ACC112 (cell line): Measurements from ENCODE around the gene RAB31.

ENCODE experiments used
- H2AFZ ChIP-seq: fragments of 200-600 bp; sonication (generic); one replicate; pipeline ENCODE4 v1.6.0; 2017; ENCODE audit warnings: antibody characterized with exemption, low read length; ENCODE audit not compliant: unreplicated experiment
- H3K27ac ChIP-seq: fragments of 200-600 bp; sonication (generic); 2 replicates; pipeline ENCODE4 v1.5.1; 2014; ENCODE audit warnings: low read depth, mild to moderate bottlenecking, antibody characterized with exemption, low read length, moderate library complexity
- H3K27me3 ChIP-seq: fragments of 200-600 bp; sonication (generic); 2 replicates; pipeline ENCODE4 v1.6.1; 2014; ENCODE audit warnings: mild to moderate bottlenecking, antibody characterized with exemption, low read length, moderate library complexity, mixed read lengths; ENCODE audit not compliant: insufficient read depth
- H3K36me3 ChIP-seq: fragments of 200-600 bp; sonication (generic); 2 replicates; pipeline ENCODE4 v1.6.1; 2016; ENCODE audit warnings: mild to moderate bottlenecking, antibody characterized with exemption, low read length, moderate library complexity, mixed read lengths; ENCODE audit not compliant: insufficient read depth
- H3K4me1 ChIP-seq: fragments of 200-600 bp; sonication (generic); one replicate; pipeline ENCODE4 v1.6.1; 2016; ENCODE audit warnings: low read length, mixed read lengths; ENCODE audit not compliant: insufficient read depth, unreplicated experiment, control insufficient read depth
- H3K4me3 ChIP-seq: fragments of 200-600 bp; sonication (generic); 2 replicates; pipeline ENCODE4 v1.5.1; 2014; ENCODE audit warnings: mild to moderate bottlenecking, low read depth, low read length
- H3K79me2 ChIP-seq: fragments of 200-600 bp; sonication (generic); one replicate; pipeline ENCODE4 v1.6.0; 2016; ENCODE audit warnings: low read length; ENCODE audit not compliant: control insufficient read depth, unreplicated experiment, insufficient read depth

RAB31 gene

GRCh38 chr18:9694174-9694573, 13.9 kb upstream of the RAB31 start:
- Histone ChIP-seq H3K4me1 (peaks cover 7% of the 10 kb centered on the region), H3K4me3 (no peak overlapping the region), H2AFZ (no peak overlapping the region), H3K79me2 (no peaks in the 10 kb centered on the region), H3K27me3 (no peaks in the 10 kb centered on the region), H3K27ac (no peak overlapping the region), H3K36me3 (no peaks in the 10 kb centered on the region)

GRCh38 chr18:9694952-9695495, 13.1 kb upstream of the RAB31 start:
- Histone ChIP-seq H3K27me3 (no peaks in the 10 kb centered on the region), H3K27ac (no peak overlapping the region), H2AFZ (no peak overlapping the region), H3K4me3 (no peak overlapping the region), H3K4me1 (peaks cover 7% of the 10 kb centered on the region), H3K36me3 (no peaks in the 10 kb centered on the region), H3K79me2 (no peaks in the 10 kb centered on the region)

GRCh38 chr18:9695605-9696004, 12.5 kb upstream of the RAB31 start:
- no peaks in the 10 kb centered on the region for H3K36me3 ChIP-seq
- no peaks in the 10 kb centered on the region for H3K27me3 ChIP-seq
- H3K4me1 ChIP-seq, result peaks cover 7% of the 10 kb centered on the region
- no peaks in the 10 kb centered on the region for H3K79me2 ChIP-seq
- H3K27ac ChIP-seq, result no peak overlapping the region
- H3K4me3 ChIP-seq, result no peak overlapping the region
- H2AFZ ChIP-seq, result no peak overlapping the region

- no peak overlapping the region for H3K27ac ChIP-seq
- H3K4me1 ChIP-seq, result peaks cover 7% of the 10 kb centered on the region
- no peak overlapping the region for H3K4me3 ChIP-seq
- H3K36me3 ChIP-seq, result no peaks in the 10 kb centered on the region
- no peaks in the 10 kb centered on the region for H3K27me3 ChIP-seq
- no peak overlapping the region for H2AFZ ChIP-seq
- H3K79me2 ChIP-seq, result no peaks in the 10 kb centered on the region
Measured at GRCh38 chr18:9696112-9696511, 12.0 kb upstream of the RAB31 start.

- Histone ChIP-seq H3K79me2 (no peaks in the 10 kb centered on the region), H3K4me1 (peaks cover 7% of the 10 kb centered on the region), H3K27me3 (no peaks in the 10 kb centered on the region), H3K27ac (no peak overlapping the region), H2AFZ (peak overlapping the region; percentile 64), H3K36me3 (no peaks in the 10 kb centered on the region), H3K4me3 (no peak overlapping the region)
Measured at GRCh38 chr18:9696701-9697100, 11.4 kb upstream of the RAB31 start.

GRCh38 chr18:9697121-9697520, 11.0 kb upstream of the RAB31 start:
- Histone ChIP-seq H3K27me3 (no peaks in the 10 kb centered on the region), H3K27ac (no peak overlapping the region), H3K4me1 (peaks cover 7% of the 10 kb centered on the region), H3K4me3 (no peak overlapping the region), H2AFZ (peak overlapping the region; percentile 64), H3K36me3 (no peaks in the 10 kb centered on the region), H3K79me2 (no peaks in the 10 kb centered on the region)

- Histone ChIP-seq H3K4me3 (no peak overlapping the region), H3K27me3 (no peaks in the 10 kb centered on the region), H2AFZ (no peak overlapping the region), H3K4me1 (peaks cover 7% of the 10 kb centered on the region), H3K36me3 (no peaks in the 10 kb centered on the region), H3K27ac (no peak overlapping the region), H3K79me2 (no peaks in the 10 kb centered on the region)
Measured at GRCh38 chr18:9698497-9698896, 9.6 kb upstream of the RAB31 start.

GRCh38 chr18:9700261-9700796, 7.8 kb upstream of the RAB31 start:
- Histone ChIP-seq H3K4me3 (no peak overlapping the region), H3K27ac (no peak overlapping the region), H3K79me2 (no peaks in the 10 kb centered on the region), H3K27me3 (no peaks in the 10 kb centered on the region), H3K36me3 (no peaks in the 10 kb centered on the region), H2AFZ (no peak overlapping the region), H3K4me1 (peaks cover 17% of the 10 kb centered on the region)

- Histone ChIP-seq H3K27ac (no peak overlapping the region), H3K4me1 (peaks cover 30% of the 10 kb centered on the region), H3K4me3 (no peak overlapping the region), H3K79me2 (no peaks in the 10 kb centered on the region), H3K36me3 (no peaks in the 10 kb centered on the region), H2AFZ (no peak overlapping the region), H3K27me3 (no peaks in the 10 kb centered on the region)
Measured at GRCh38 chr18:9701609-9702349, 6.3 kb upstream of the RAB31 start.

- Histone ChIP-seq H2AFZ (no peak overlapping the region), H3K4me1 (peaks cover 32% of the 10 kb centered on the region), H3K4me3 (no peak overlapping the region), H3K27ac (no peak overlapping the region), H3K79me2 (peaks cover 11% of the 10 kb centered on the region), H3K36me3 (no peaks in the 10 kb centered on the region), H3K27me3 (no peaks in the 10 kb centered on the region)
Measured at GRCh38 chr18:9704233-9705118, 3.6 kb upstream of the RAB31 start.
